A549 (cell line): ENCODE measurements around the gene GARS1. TPM values are rescaled to one million over a fixed set of nuclear protein-coding genes. Genes with fewer than 3 reads are reported as not detected.

Source experiments
- ATAC-seq, 2 experiments: fragments of 200-7000 bp in 1 of 2; fragments of >200 bp in 1 of 2; cut with Nextera tagmentation in 1 of 2; cut with Tn5 transposase in 1 of 2; 3 replicates each; pipeline versions ENCODE4 v1.8.0 to v1.9.1; 2018 to 2020; ENCODE audit warnings: mild to moderate bottlenecking in 1 of 2, moderate library complexity in 1 of 2
- CTCF ChIA-PET: fragments of 300-600 bp; sonication (Branson Sonifier 250); formaldehyde crosslinking; extraction: SDS; loops from one replicate; lab custom pipeline; 2021; ENCODE audit warnings: antibody characterized with exemption, inconsistent platforms; lab: Yijun Ruan, JAX
- POLR2A ChIA-PET: fragments of 350-600 bp; formaldehyde crosslinking; extraction: SDS; loops from one replicate; lab custom pipeline; 2021; ENCODE audit warnings: antibody characterized with exemption, inconsistent platforms; lab: Yijun Ruan, JAX
- DNase-seq, 2 experiments: peaks; one replicate each; pipeline versions ENCODE4 v3.0.0 to v3.0.0-alpha.2; 2011 to 2016; ENCODE audit warnings: low read depth in 1 of 2, low spot score in 1 of 2
- FAIRE-seq: peaks from 2 replicates; lab custom pipeline; 2011; peaks lifted over from hg19 to GRCh38; lab: Jason Lieb, UNC
- H3K27ac ChIP-seq, 2 experiments: fragments of >200 bp; sonication (Bioruptor Twin); formaldehyde crosslinking; 3 replicates each; pipeline ENCODE4 v1.5.1; 2016 to 2017
- H3K4me1 ChIP-seq: fragments of >200 bp; sonication (Bioruptor Twin); formaldehyde crosslinking; 3 replicates; pipeline ENCODE4 v1.6.1; 2016
- H3K4me2 ChIP-seq: fragments of >200 bp; sonication (Bioruptor Twin); formaldehyde crosslinking; 3 replicates; pipeline ENCODE4 v1.6.1; 2016
- H3K4me3 ChIP-seq: fragments of >200 bp; sonication (Bioruptor Twin); formaldehyde crosslinking; 3 replicates; pipeline ENCODE4 v1.5.1; 2016
- H3K9me3 ChIP-seq: fragments of >200 bp; sonication (Bioruptor Twin); formaldehyde crosslinking; 3 replicates; pipeline ENCODE4 v1.6.1; 2016
- EHF ChIP-seq: fragments of 250-450 bp; sonication (Bioruptor Pico); IDR thresholded peaks from 2 replicates; pipeline ENCODE4 v1.5.0; 2020; ENCODE audit warnings: mild to moderate bottlenecking
- HOXB5 ChIP-seq: fragments of 250-450 bp; sonication (Bioruptor Pico); IDR thresholded peaks from 2 replicates; pipeline ENCODE4 v1.5.0; 2020; ENCODE audit warnings: mild to moderate bottlenecking, moderate library complexity
- JUNB ChIP-seq: fragments of >200 bp; sonication (Bioruptor Twin); formaldehyde crosslinking; IDR thresholded peaks from 2 replicates; pipeline ENCODE4 v1.6.1; 2016
- MAFK ChIP-seq: fragments of 450-650 bp; IDR thresholded peaks from 2 replicates; pipeline ENCODE4 v1.6.1; 2014; ENCODE audit not compliant: partially characterized antibody
- MAZ ChIP-seq: fragments of 150-350 bp; IDR thresholded peaks from 2 replicates; pipeline ENCODE4 v1.6.1; 2014; ENCODE audit warnings: antibody characterized with exemption, low read depth, low read length, borderline replicate concordance
- NPAS2 ChIP-seq: fragments of 250-450 bp; sonication (Bioruptor Pico); IDR thresholded peaks from 2 replicates; pipeline ENCODE4 v1.8.0; 2022; ENCODE audit warnings: mild to moderate bottlenecking, moderate library complexity, borderline replicate concordance
- POLR2A ChIP-seq: IDR thresholded peaks from 2 replicates; pipeline ENCODE4 v1.6.1; 2012; ENCODE audit warnings: mild to moderate bottlenecking, low read length
- POLR2AphosphoS2 ChIP-seq: conservative IDR thresholded peaks from 2 replicates; pipeline ENCODE4 v1.6.1; 2012; ENCODE audit warnings: low read length, improper control_type of control experiment, inconsistent platforms
- RNF2 ChIP-seq: fragments of 200-600 bp; sonication (generic); IDR thresholded peaks from 2 replicates; pipeline ENCODE4 v1.6.1; 2016; ENCODE audit warnings: low read depth, mild to moderate bottlenecking, antibody characterized with exemption, moderate library complexity, borderline replicate concordance
- SREBF2 ChIP-seq: fragments of 450-650 bp; IDR thresholded peaks from 2 replicates; pipeline ENCODE4 v1.6.1; 2014; ENCODE audit warnings: mild to moderate bottlenecking, moderate library complexity
- USF2 ChIP-seq: fragments of 450-650 bp; IDR thresholded peaks from 2 replicates; pipeline ENCODE4 v1.6.1; 2014; ENCODE audit warnings: antibody characterized with exemption
- ZC3H11A ChIP-seq: fragments of 450-650 bp; IDR thresholded peaks from 2 replicates; pipeline ENCODE4 v1.6.1; 2014; ENCODE audit warnings: antibody characterized with exemption, mild to moderate bottlenecking
- ZSCAN20 ChIP-seq: fragments of 250-450 bp; sonication (Bioruptor Pico); IDR thresholded peaks from 2 replicates; pipeline ENCODE4 v1.8.0; 2022; ENCODE audit warnings: mild to moderate bottlenecking, moderate library complexity
- WGBS: methylation state at CpG from one replicate; pipeline ENCODE4 v1.1.6; 2017; ENCODE audit errors: missing lambda C conversion rate; 5-methylcytosine and 5-hydroxymethylcytosine counted together
- polyA plus RNA-seq, 4 experiments: library from polyadenylated mRNA; depleted of rRNA in 3 of 4; stranded (reverse); fragments of >200 nt; fragmentation: RNase III in 1 of 4; extraction: RNeasy Plus Mini Kit Qiagen cat#74134 plus additional on column Dnase treatment in 1 of 4; gene quantifications; 2 replicates in 3 of 4; 3 replicates in 1 of 4; pipeline ENCODE4 v1.2.3, GENCODE V29; 2011 to 2017
- TF ChIP-seq, protein P1 (sequence below): fragments of 250-450 bp; sonication (Bioruptor Pico); IDR thresholded peaks from 2 replicates; pipeline ENCODE4 v1.5.0; 2020; ENCODE audit warnings: low read depth, mild to moderate bottlenecking, moderate library complexity
- TF ChIP-seq, protein P2 (sequence below): IDR thresholded peaks from 2 replicates; pipeline ENCODE4 v1.6.1; 2012
- TF ChIP-seq, protein P3 (sequence below): IDR thresholded peaks from 2 replicates; pipeline ENCODE4 v1.6.1; 2012

Gene GARS1
- polyA plus RNA-seq, 2 of the 4 experiments (the other 2 are of a cell fraction), result 134 to 608 TPM

DNA sequence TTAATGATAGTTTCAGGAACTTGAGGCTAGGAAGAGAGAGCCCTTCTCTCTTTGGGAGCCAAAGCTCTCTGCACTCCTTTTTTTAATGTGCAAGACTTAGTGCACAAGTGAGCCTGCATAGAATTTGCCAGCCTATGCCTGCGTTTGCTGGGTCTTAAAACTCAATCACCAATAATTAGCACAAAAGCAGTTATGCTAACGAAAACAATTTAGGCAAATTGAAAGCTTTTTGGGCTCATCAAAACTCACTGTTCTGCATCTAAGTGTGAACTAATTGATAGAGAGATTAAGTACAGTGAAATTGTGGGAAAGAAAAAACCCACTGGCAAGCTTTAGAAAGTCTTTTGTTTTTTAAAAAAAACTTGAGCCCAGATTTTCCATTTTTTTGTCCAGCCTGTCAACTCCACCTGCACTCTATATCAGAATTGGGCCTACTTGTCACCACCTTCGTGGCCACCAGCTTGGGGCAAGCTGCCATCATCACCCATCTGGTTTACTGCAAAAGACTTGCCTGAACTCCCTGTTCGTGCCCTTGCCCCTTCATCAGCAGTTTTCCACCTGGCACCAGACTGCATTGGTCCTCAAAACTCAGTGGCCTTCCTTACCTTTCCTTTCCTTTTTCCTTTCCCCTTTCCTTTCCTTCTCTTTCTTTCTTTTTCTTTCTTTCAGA is 49.7 kb downstream of the GARS1 start:
- Histone ChIP-seq H3K4me1 (no peaks in the 10 kb centered on the region), H3K27ac (no peak overlapping the region), H3K4me3 (no peak overlapping the region), H3K4me2 (no peak overlapping the region), H3K9me3 (no peaks in the 10 kb centered on the region)
- DNase-seq (no peak), FAIRE-seq (no peak), ATAC-seq (no peak)
- TF ChIP-seq, protein P1, sequence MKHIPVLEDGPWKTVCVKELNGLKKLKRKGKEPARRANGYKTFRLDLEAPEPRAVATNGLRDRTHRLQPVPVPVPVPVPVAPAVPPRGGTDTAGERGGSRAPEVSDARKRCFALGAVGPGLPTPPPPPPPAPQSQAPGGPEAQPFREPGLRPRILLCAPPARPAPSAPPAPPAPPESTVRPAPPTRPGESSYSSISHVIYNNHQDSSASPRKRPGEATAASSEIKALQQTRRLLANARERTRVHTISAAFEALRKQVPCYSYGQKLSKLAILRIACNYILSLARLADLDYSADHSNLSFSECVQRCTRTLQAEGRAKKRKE, result no peak
- no peak for TF ChIP-seq USF2
- TF ChIP-seq SREBF2, result no peak
- TF ChIP-seq, protein P2, sequence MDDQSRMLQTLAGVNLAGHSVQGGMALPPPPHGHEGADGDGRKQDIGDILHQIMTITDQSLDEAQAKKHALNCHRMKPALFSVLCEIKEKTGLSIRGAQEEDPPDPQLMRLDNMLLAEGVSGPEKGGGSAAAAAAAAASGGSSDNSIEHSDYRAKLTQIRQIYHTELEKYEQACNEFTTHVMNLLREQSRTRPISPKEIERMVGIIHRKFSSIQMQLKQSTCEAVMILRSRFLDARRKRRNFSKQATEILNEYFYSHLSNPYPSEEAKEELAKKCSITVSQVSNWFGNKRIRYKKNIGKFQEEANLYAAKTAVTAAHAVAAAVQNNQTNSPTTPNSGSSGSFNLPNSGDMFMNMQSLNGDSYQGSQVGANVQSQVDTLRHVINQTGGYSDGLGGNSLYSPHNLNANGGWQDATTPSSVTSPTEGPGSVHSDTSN, result no peak
- TF ChIP-seq POLR2A, result no peak
- TF ChIP-seq JUNB, result no peak
- TF ChIP-seq EHF (CRISPR knock-in tag), result no peak
- no peak for TF ChIP-seq ZSCAN20
- TF ChIP-seq, protein P3, sequence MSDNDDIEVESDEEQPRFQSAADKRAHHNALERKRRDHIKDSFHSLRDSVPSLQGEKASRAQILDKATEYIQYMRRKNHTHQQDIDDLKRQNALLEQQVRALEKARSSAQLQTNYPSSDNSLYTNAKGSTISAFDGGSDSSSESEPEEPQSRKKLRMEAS, result no peak
- WGBS, result 86% methylated on average over 4 of the region's 4 CpGs
- POLR2A ChIA-PET, result interaction anchor here (1.3 kb wide), 1 partner anchor 16 kb away, joined by 3 read pairs; no protein-coding TSS in a partner anchor
- CTCF ChIA-PET, result no interaction called here

DNA sequence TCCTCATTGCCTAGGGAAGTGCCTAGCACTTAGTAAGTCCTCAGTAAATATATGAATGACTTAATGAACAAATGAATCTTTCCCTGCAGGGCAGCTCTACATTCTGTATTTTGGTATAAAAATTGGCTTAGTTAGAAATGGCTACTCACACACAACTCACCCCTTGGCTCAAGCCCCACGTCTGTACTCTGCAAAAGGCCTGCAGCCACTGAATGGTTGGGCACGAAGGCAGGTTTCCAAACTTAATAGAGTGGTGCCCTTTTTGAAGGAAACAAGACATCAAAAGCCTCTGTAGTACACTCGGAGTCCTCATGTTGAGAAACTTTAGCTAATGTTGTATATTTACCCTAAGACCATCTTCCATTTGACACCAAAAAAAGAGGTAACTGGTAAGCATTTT is 51.0 kb downstream of the GARS1 start:
- DNase-seq (no peak), ATAC-seq (no peak), FAIRE-seq (no peak)
- Histone ChIP-seq H3K27ac (no peak overlapping the region), H3K9me3 (no peaks in the 10 kb centered on the region), H3K4me2 (no peak overlapping the region), H3K4me1 (no peaks in the 10 kb centered on the region), H3K4me3 (no peak overlapping the region)
- WGBS, result 87% methylated on average over 3 of the region's 3 CpGs
- CTCF ChIA-PET, result interaction anchor here (0.9 to 1.5 kb wide), 2 partner anchors 94 to 99 kb away, joined by 3 read pairs; no protein-coding TSS in a partner anchor
- TF ChIP-seq MAZ (no peak), ZSCAN20 (no peak)
- POLR2A ChIA-PET, result no interaction called here

DNA sequence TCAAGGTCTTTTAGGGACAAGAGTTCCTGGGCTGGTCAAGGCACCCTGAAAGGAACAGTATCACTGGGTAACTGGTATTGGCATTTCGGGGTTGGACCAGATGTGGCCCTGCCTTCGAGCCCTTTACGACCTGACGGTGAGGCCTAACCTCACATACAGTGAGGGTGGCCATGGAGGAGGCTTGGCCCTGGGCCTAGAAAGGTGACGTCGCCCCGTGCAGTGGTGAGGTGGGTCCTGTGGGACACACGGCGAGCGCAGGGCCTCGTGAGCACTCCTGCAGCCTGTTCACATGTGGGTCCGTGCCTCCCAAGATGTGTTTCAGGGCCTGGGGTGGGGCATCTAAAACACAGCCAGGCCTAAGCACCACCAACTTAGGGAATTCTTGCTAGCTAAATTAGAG is 51.5 kb downstream of the GARS1 start:
- no peak overlapping the region for H3K27ac ChIP-seq
- FAIRE-seq, result no peak
- no peak overlapping the region for H3K4me3 ChIP-seq
- ChIA-PET POLR2A (no interaction called here), CTCF (interaction anchor here (0.9 to 2.4 kb wide), 3 partner anchors 12 to 99 kb away, joined by 3 to 6 read pairs (median 3); no protein-coding TSS in a partner anchor)
- no peaks in the 10 kb centered on the region for H3K4me1 ChIP-seq
- DNase-seq, result no peak
- WGBS, result 95% methylated on average over 12 of the region's 12 CpGs
- no peak for ATAC-seq
- H3K4me2 ChIP-seq, result no peak overlapping the region
- H3K9me3 ChIP-seq, result no peaks in the 10 kb centered on the region
- TF ChIP-seq EHF (CRISPR knock-in tag), result no peak
- TF ChIP-seq NPAS2 (CRISPR knock-in tag), result no peak
- no peak for TF ChIP-seq ZC3H11A
- TF ChIP-seq POLR2AphosphoS2, result no peak
- TF ChIP-seq, protein P2, result no peak
- TF ChIP-seq HOXB5 (CRISPR knock-in tag), result no peak
- TF ChIP-seq ZSCAN20, result no peak
- TF ChIP-seq RNF2, result no peak
- no peak for TF ChIP-seq MAFK
